Esophagus mucosa (tissue), 1 donor: ENCODE measurements around the gene OLFM4. TPM values are rescaled to one million over a fixed set of nuclear protein-coding genes. Genes with fewer than 3 reads are reported as not detected.
"Not testable (repeated sequence)": the region's sequence is repeated elsewhere in the genome, so short reads cannot be mapped to it uniquely, and the experiment has no call there.

Experiments used
- ATAC-seq: fragments of 200-7000 bp; cut with Tn5 transposase; one replicate; pipeline ENCODE4 v1.9.1; 2020
- total RNA-seq: library from RNA; stranded (reverse); gene quantifications from one replicate; pipeline ENCODE4 v1.2.4, GENCODE V29; 2023
- donor health status: DM: yes; HTN: yes; CAD: no.

Gene OLFM4
- total RNA-seq: 3.0 TPM

GRCh38 chr13:53028637-53029203 is at the start of gene OLFM4:
TSS of gene OLFM4 (plus strand) at chr13:53028813. CDS start at chr13:53028837, 24 bp downstream.
- no peak for ATAC-seq

- ATAC-seq: no peak
Observed at GRCh38 chr13:52978989-52979388, 49.6 kb upstream of the OLFM4 start.

GRCh38 chr13:52980695-52981094 is 47.9 kb upstream of the OLFM4 start:
- peak; percentile 59 for ATAC-seq

GRCh38 chr13:52983836-52984235 is 44.8 kb upstream of the OLFM4 start:
- ATAC-seq: no peak

- ATAC-seq: no peak
Observed at GRCh38 chr13:52984881-52985363, 43.7 kb upstream of the OLFM4 start.

- ATAC-seq: no peak
Observed at GRCh38 chr13:52991344-52992020, 37.1 kb upstream of the OLFM4 start.

- ATAC-seq: no peak
Observed at GRCh38 chr13:52992110-52992509, 36.5 kb upstream of the OLFM4 start.

- ATAC-seq: no peak
Observed at GRCh38 chr13:52994051-52994450, 34.6 kb upstream of the OLFM4 start.

- no peak for ATAC-seq
Observed at GRCh38 chr13:52994865-52995264, 33.7 kb upstream of the OLFM4 start.

GRCh38 chr13:52995946-52996345 is 32.7 kb upstream of the OLFM4 start:
- ATAC-seq: no peak

- ATAC-seq: peak; percentile 75
Observed at GRCh38 chr13:52997951-52998876, 30.4 kb upstream of the OLFM4 start.

- ATAC-seq: peak; percentile 94
Observed at GRCh38 chr13:52999093-52999696, 29.4 kb upstream of the OLFM4 start.

GRCh38 chr13:53001444-53002225 is 27.0 kb upstream of the OLFM4 start:
- ATAC-seq: peak; percentile 41

- ATAC-seq: no peak
Observed at GRCh38 chr13:53004573-53004972, 24.0 kb upstream of the OLFM4 start.

GRCh38 chr13:53005626-53006025 is 23.0 kb upstream of the OLFM4 start:
- ATAC-seq: no peak

GRCh38 chr13:53007872-53008271 is 20.7 kb upstream of the OLFM4 start:
- ATAC-seq: no peak

- peak; percentile 93 for ATAC-seq
Observed at GRCh38 chr13:53010374-53011105, 18.1 kb upstream of the OLFM4 start.

- ATAC-seq: no peak
Observed at GRCh38 chr13:53012707-53013106, 15.9 kb upstream of the OLFM4 start.

- ATAC-seq: no peak
Observed at GRCh38 chr13:53013113-53013512, 15.5 kb upstream of the OLFM4 start.

- not testable (repeated sequence) for ATAC-seq
Observed at GRCh38 chr13:53014018-53014417, 14.6 kb upstream of the OLFM4 start.
